Stimulated activated CD4-positive, alpha-beta T cell treated with anti-CD3 and anti-CD28 coated beads, Interleukin-15, amount 100 ng/mL, for 48 hours (primary cell): ENCODE data around the gene APOL6.
"Not testable (repeated sequence)": the region's sequence is repeated elsewhere in the genome, so short reads cannot be mapped to it uniquely, and the experiment has no call there.

Experiments used
- DNase-seq, 2 donors: peaks; one replicate each; pipeline ENCODE4 v3.0.0-alpha.2; 2020; ENCODE audit warnings: low read depth in 2 of 2

Gene APOL6

DNA sequence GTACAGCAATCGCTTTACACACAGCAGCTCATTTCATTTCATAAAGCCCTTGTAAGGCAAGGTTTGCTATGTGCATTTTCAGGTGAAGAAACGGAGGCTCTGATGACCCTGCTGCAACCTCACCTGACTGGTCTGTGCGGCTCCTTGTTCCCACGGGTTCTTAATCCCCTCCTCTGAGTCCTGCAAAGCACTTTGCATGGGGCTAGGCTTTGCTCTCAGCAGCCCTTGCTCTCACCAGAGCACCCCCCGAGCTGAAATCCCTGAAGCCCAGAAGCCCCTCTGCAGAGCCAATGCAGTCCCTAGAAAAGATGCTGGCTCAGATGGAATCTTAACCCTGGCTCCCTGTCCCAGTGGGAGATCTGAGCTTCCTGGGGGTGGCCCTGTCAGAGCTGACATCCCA, 11.0 kb upstream of the APOL6 start:
- no peak for DNase-seq

DNA sequence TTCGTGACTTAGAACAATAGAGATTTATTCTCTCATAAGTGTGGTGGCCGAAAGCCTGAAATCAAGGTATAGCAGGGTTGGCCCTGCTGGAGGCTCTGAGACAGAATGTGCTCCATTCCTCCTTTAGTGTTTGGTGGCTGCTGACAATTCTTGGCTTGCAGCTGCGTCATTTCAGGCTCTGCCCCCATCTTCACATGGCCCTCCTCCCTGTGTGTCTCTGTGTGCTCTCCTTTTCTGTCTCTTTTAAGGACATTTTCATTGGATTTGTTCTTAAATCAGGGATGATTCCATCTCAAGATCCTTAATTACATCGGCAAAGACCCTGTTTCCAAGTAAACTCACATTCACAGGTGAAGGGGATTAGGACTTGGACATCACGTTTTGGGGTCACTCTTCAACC, 10.2 kb upstream of the APOL6 start:
- DNase-seq, result no peak

GRCh38 chr22:35638410-35638809, 9.8 kb upstream of the APOL6 start:
- DNase-seq, result no peak

DNA sequence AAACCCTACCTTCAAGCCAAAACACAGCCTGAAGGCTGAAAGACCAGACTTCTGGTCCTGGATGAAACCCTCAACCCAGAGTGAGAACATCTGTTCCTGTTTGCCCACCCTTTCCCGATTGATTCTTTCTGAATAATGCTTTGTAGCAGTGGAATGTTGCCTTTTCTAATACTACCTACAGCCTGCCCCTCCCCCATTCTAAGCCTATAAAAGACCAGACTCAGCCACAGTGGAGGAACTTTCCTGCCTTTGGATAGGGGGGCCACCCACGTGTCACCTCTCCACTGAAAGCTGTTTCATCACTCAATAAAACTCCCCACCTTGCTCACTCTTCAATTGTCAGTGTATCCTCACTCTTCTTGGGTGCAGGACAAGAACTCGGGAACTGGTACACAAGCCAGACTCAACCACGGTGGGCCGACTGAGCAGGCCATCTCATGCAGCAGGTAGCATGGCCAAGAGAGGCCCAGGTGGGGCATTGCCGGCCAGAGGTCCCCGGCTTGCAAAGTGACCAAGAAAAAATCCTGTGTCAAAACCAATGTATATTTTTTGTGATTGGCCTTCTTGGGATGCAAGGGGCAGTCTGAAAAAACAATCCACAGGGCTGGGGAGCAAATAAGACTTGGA, 6.6 kb upstream of the APOL6 start:
- DNase-seq, result no peak

DNA sequence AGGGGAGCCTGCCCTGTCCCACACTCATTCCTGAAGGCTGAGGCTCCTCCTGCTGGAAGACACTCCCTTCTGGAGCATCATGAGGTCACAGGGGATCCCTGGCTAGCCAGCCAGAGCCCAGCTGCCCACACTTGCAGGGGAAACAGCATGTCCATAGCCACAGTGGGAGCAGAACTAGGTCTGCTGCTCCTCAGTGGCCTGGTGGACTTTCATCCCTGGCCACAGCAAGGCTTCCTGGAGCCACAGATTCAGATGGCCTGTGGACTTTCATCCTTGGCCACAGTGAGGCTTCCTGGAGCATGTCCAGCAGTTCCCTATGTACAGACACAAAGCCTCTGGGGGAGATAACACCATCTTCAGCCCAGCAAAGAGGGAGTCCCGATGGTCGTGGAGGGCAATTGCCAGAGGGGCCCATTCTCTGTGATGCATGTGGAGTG, 5.9 kb upstream of the APOL6 start:
- DNase-seq, result no peak

DNA sequence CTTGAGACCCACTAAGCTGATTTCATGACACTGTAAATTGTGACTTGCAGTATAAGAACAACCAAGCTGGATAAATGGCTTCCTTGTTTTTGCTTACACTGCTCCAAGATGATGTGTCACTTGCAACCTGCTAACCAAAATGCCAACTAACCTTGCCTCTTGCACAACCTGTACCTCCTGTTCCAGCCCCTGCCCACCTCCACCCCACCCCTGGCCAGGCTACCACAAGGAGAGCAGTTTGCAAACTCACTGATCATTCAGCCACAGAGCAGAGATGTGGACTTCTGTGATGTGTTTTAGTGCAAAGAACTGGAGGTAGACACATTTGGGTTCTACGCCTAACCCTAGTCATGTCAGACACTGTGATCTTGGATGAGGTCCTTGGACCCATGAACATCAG, 4.3 kb upstream of the APOL6 start:
- no peak for DNase-seq

DNA sequence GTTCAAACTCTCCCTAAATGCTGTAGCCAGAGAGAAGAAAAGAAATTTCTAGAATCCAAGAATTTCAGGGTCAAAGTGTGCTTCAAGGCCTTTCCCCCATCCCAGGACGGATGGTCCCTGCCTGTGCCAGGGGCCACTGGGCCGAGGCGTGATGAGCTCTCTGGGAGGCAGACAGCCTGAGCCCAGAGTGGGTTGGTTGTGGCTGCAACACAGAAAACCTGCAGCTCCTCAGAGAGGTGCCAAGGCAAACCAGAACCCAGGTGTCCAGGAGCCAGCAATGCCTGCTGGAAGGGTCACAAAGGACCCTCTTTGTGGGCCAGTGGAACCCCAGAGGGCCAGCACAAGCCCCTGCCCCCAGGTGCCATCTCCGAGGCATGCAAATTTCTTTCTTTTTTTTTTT, 2.6 kb upstream of the APOL6 start:
- DNase-seq, result no peak

GRCh38 chr22:35649026-35649553, 844 bp downstream of the APOL6 start:
- no peak for DNase-seq

GRCh38 chr22:35649636-35650250, 1.5 kb downstream of the APOL6 start:
- no peak for DNase-seq

- no peak for DNase-seq
Measured at GRCh38 chr22:35651085-35651484, 2.8 kb downstream of the APOL6 start.

DNA sequence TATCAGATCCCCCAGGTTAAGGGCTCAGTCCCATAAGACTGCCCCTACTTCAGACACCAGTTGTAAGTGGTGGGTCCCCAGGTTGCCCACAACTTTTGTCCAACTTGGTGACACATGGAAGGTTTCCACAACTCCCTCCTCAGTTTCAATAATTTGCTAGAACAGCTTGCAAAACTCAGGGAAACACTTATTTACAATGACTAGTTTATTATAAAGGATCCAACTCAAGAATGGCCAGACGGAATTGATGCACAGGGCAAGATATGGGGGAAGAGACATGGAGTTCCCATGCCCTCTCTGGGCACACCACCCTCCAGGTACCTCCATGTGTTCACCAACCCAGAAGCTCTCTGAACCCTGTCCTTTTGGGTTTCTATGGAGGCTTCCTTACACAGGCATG, 5.6 kb downstream of the APOL6 start:
- DNase-seq, result no peak

DNA sequence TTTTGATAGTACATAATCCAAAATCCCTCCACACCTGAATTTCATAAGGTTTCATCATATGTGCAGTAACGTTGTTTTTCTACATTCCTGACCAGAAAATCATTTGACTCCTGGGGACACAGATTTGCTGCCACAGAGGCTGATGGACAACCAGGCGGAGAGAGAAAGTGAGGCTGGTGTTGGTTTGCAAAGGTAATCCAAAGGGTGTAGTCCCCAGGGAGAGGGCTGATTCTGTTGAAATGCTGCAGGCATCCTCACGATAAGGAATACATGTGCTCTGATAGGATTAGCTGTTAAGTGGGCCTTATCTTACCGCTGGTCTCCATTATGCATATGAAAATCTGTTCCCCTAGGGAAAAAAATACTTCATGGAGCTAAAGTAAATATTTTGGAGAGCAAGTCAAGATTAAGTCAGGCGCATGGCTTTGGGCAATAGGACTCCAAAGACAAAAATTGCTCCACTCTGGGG, 8.1 kb downstream of the APOL6 start:
- no peak for DNase-seq

GRCh38 chr22:35657571-35658312, 9.5 kb downstream of the APOL6 start:
- DNase-seq, result no peak

DNA sequence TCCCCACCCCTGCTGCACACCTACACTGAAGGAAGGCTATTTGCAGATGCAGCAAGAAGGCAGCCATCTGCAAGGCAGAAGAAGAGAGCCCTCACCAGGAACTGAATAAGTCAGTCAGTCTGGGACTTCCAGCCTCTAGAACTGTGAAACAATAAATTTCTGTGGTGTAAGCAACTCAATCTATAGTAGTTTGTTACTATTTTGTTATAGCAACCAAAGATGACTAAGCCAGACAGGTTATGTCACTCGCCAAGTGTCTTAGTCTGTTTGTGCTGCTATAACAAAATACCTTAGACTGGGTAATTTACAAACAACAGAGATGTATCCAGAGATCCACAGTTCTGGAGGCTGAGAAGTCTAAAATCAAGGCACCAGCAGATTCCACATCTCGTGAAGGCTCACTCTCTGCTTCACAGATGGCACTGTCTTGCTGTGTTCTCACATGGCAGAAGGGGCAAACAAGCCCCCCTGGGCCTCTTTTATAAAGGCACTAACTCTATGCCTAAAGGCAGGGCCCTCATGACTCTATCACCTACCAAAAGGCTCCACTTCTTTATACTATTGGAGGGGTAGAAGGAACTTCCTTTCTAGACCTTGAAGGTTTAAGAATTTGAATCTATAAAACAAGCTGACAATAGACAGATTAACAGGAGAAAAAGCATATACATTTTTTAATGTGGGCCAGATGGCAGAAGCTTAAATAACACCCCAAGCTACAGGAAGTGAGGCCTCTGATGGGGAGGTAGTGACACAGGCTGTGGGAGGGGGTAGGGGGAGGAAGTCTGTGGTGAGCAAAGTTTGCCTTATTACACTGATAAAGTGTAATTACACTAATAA, 12.3 kb downstream of the APOL6 start:
- DNase-seq, result no peak

GRCh38 chr22:35661464-35661863, 13.2 kb downstream of the APOL6 start:
- DNase-seq, result no peak

GRCh38 chr22:35662914-35663313, 14.7 kb downstream of the APOL6 start:
- DNase-seq, result no peak

GRCh38 chr22:35663371-35663770, 15.1 kb downstream of the APOL6 start:
- DNase-seq, result no peak

DNA sequence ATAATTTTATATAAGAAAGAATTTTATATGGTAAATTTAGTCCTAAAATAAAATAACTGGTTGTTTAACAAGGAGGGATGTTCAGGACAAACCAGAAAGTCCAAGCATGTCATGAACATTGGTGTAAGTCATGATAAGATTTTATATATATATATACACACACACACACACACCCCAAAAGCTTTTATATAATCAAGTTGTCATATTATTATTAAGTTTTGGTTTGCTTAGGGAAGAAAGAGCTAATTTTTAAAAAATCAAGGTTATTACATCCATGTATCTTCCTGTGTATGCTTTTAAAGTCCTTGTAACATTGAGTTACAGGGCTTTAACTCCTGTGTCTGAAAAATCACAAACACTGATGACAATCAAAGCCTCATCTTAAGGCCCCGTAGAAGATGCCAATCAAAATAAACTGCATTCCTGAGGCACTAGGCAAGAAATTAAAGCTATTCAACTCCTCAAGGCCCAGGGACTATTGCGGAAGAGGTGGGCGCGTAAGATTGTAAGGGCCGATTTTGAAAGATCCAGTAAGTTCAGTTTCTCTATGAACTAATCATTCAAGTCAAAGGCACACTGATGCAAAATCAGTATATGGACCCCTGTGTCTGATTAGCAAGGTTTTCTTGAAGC, 16.8 kb downstream of the APOL6 start:
- no peak for DNase-seq

GRCh38 chr22:35666699-35667098, 18.5 kb downstream of the APOL6 start:
- DNase-seq, result not testable (repeated sequence)

- DNase-seq, result no peak
Measured at GRCh38 chr22:35674335-35674734, 26.1 kb downstream of the APOL6 start.

GRCh38 chr22:35676065-35676464, 27.8 kb downstream of the APOL6 start:
- DNase-seq, result not testable (repeated sequence)
